ES-I3 (cell line): ENCODE data around the gene PHOX2A.

Experiments
- H3K36me3 ChIP-seq: 2 replicates; pipeline ENCODE4 v1.6.1; 2013; ENCODE audit warnings: mild to moderate bottlenecking, low read length, control low read depth, moderate library complexity; ENCODE audit not compliant: insufficient read depth
- H3K4me1 ChIP-seq: 2 replicates; pipeline ENCODE4 v1.6.1; 2013; ENCODE audit warnings: mild to moderate bottlenecking, control low read depth, low read length; ENCODE audit not compliant: insufficient read depth
- H3K9ac ChIP-seq: 2 replicates; pipeline ENCODE4 v1.6.1; 2013; ENCODE audit warnings: low read depth, mild to moderate bottlenecking, low read length, moderate library complexity
- H3K9me3 ChIP-seq: 2 replicates; pipeline ENCODE4 v1.6.1; 2013; ENCODE audit warnings: mild to moderate bottlenecking, low read length, moderate library complexity; ENCODE audit not compliant: control insufficient read depth, insufficient read depth

PHOX2A gene

DNA sequence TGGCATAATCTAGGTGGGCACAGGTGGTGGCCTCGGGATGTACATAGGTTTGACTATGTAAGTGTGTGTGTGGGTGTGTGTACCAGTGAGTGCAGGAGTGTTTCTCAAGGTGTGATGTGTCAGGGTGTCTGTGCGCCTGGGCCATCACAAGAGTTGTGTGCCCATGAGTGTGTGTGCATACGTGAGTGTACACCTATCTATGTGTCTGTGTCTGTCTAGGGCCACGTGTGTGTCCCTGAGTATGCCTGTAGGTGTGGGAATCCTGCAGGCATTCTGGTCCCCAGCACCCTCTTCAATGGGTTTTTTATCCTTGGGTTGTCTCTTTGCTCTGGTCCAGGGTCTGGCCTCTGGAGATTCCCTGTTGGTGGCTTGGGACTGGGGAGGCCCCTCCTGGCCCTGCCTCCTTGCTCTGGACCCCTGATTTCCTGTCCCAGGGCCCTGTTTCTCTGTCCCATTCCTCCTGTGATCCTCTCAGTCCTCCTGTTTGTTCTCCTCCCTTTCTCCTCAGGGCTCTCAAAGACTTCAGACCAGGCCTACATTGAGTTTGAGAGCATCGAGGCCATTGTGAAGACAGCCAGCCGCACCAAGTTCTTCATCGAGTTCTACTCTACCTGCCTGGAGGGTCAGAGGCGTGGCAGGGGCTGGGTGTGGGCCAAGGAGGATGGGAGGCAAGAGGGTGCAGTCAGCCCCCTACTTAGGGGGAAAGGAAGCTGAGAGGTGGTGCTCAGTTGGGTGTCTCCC, 10.0 kb downstream of the PHOX2A start:
- H3K9ac ChIP-seq, result no peak overlapping the region
- peaks cover 6% of the 10 kb centered on the region; the same call in 1 of the 2 replicates for H3K4me1 ChIP-seq
- H3K9me3 ChIP-seq, result no peaks in the 10 kb centered on the region
- H3K36me3 ChIP-seq, result peaks cover 13% of the 10 kb centered on the region

DNA sequence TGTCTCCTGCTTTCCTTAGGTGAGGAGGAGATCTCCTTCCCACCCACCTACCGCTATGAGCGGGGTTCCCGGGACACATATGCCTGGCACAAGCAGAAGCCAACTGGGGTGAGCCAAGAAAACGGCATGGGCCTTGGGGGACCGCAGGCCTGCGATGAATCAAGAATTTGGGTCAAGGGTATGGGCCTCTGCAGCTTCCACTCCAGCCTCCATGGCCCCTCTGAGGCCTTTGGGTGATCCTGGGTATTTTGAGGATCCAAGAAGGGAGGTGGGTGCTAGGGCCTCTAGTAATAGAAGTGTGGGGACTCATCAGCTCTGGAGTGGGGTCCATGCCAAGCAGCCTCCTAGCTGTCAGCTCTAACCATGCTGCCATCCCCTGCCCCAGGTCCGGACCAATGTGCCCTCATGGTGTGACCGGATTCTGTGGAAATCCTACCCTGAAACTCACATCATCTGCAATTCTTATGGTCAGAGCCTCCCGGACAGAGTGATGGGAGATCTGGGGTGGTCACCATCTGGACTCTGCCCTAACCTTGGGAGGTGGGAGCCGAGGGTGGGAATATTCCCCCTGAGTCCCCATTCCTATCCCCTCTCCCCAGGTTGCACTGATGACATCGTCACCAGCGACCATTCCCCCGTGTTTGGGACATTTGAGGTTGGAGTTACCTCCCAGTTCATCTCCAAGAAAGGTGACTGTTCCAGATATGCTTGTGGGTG, 10.8 kb downstream of the PHOX2A start:
- Histone ChIP-seq H3K9ac (no peak overlapping the region), H3K4me1 (peaks cover 6% of the 10 kb centered on the region; the same call in 1 of the 2 replicates), H3K9me3 (no peaks in the 10 kb centered on the region), H3K36me3 (peaks cover 14% of the 10 kb centered on the region)

- Histone ChIP-seq H3K9me3 (no peaks in the 10 kb centered on the region), H3K4me1 (peaks cover 2% of the 10 kb centered on the region; the same call in 1 of the 2 replicates), H3K9ac (no peak overlapping the region), H3K36me3 (peaks cover 16% of the 10 kb centered on the region)
Observed at GRCh38 chr11:72232260-72233055, 11.5 kb downstream of the PHOX2A start.

DNA sequence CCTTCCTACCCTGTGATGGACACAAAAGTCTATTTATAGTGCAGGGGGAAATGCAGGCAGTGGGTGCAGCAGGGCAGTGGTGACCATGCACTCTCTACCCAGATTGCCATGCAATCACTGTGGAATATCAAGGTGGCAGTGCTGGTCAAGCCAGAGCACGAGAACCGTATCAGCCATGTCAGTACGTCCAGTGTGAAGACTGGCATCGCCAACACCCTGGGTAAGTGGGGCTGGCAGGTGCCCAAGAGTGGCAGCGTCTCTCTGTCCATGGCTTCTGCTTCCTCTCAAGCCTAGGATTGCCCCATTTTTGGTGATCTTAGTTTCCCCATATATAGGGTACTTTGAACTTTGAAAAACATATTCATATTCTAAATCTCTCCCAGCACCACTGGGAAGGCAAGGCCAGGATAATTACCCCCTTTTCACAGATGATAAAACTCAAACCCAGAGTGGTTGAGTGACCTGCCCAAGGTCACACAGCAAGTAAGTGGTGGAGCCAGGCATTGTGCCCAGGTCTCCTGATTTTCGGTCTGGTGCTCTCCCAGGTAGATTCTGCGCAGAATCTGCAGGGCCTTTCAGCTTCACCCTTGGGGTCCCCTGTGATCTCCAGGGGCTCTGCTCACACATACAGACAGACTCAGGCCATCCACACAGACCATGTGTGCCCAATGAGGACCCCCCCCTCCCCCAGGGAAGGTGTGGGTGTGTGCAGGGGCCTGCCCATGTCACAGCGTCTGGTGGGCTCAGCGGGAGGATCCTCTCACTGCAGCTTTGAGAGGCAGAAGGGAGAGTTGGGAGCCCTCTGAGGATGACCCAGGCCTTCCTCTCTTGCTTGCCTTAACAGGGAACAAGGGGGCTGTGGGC, 12.3 kb downstream of the PHOX2A start:
- Histone ChIP-seq H3K36me3 (peaks cover 16% of the 10 kb centered on the region), H3K9me3 (no peaks in the 10 kb centered on the region), H3K9ac (no peak overlapping the region), H3K4me1 (no peaks in the 10 kb centered on the region)

DNA sequence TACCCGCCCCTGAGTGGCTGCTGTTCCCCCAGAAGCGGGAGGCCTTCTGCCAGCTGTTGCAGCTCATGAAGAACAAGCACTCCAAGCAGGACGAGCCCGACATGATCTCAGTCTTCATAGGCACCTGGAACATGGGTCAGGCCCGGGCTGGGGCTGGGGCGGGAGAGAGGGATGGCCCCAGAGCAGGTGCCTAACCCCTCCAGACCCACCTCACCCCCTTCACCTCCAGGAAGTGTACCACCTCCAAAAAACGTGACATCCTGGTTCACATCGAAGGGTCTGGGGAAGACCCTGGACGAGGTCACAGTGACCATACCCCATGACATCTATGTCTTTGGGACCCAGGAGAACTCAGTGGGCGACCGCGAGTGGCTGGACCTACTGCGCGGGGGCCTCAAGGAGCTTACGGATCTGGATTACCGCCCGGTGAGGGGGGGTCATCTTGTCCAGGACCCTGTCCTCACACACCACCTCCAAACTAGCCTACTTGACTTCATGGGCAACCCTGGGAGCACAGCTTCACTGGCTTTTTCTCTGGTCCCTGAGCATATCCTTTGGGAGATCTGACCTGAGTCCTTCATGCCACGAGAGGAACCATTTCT, 13.1 kb downstream of the PHOX2A start:
- no peaks in the 10 kb centered on the region for H3K9me3 ChIP-seq
- H3K4me1 ChIP-seq, result no peaks in the 10 kb centered on the region; the same call in 1 of the 2 replicates
- H3K9ac ChIP-seq, result no peak overlapping the region
- H3K36me3 ChIP-seq, result peaks cover 16% of the 10 kb centered on the region

DNA sequence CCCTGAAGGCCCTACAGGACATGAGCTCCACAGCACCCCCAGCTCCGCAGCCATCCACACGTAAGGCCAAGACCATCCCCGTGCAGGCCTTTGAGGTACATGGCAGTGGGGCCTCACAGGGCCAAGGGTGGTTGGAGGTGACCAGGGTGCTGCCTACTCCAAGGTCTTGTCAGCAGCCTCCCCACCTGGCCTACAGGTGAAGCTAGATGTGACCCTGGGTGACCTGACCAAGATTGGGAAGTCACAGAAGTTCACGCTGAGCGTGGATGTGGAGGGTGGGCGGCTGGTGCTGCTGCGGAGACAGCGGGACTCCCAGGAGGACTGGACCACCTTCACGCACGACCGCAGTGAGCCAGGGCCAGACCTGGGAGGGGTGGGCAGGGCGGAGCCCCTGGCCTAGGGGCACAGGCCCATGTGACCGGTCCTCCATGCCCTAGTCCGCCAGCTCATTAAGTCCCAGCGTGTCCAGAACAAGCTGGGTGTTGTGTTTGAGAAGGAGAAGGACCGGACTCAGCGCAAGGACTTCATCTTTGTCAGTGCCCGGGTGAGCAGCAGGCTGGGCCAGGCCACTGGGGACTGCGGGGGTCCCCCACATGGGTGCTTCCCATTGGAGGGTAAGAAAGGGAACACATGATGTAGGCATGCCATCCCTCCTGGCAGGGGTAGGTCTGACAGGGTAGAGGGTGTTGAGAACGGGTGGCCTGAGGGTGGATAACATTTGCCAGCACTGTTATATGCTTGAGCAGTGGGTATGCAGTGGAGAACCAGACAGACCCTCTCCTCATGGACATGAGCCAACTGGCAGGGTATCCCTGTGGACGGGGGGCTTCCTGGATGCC, 13.8 kb downstream of the PHOX2A start:
- Histone ChIP-seq H3K36me3 (peaks cover 16% of the 10 kb centered on the region), H3K9me3 (no peaks in the 10 kb centered on the region), H3K9ac (no peak overlapping the region), H3K4me1 (no peaks in the 10 kb centered on the region; the same call in 1 of the 2 replicates)

DNA sequence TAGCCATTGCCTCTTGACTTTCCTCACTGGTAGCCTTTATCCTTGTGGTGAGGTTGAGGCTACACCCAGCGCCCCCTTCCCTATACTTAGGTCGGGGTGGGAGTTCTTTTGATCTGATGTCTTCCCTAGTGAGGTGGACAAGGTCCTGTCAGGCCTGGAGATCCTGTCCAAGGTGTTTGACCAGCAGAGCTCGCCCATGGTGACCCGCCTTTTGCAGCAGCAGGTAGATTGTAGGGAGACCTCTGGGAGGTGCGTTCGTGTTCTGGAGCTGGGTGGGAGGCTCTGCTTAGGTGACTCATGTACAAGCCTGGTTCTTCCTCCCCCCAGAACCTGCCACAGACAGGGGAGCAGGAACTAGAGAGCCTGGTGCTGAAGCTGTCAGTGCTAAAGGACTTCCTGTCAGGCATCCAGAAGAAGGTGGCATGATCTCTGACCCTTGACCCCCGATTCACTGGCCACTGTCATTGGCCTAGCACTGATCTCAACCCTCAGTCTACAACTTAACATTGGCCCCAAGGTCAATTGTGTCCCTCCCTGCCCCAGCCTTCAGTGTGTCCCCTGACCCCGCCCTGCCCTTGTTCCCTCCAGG, 14.5 kb downstream of the PHOX2A start:
- Histone ChIP-seq H3K9me3 (no peaks in the 10 kb centered on the region), H3K9ac (no peak overlapping the region), H3K36me3 (peaks cover 16% of the 10 kb centered on the region), H3K4me1 (no peaks in the 10 kb centered on the region; the same call in 1 of the 2 replicates)

- H3K9ac ChIP-seq, result no peak overlapping the region
- H3K36me3 ChIP-seq, result peaks cover 16% of the 10 kb centered on the region
- no peaks in the 10 kb centered on the region for H3K9me3 ChIP-seq
- H3K4me1 ChIP-seq, result no peaks in the 10 kb centered on the region; the same call in 1 of the 2 replicates
Observed at GRCh38 chr11:72228844-72229231, 15.1 kb downstream of the PHOX2A start.

- Histone ChIP-seq H3K4me1 (no peaks in the 10 kb centered on the region; the same call in 1 of the 2 replicates), H3K9ac (no peak overlapping the region), H3K36me3 (peaks cover 16% of the 10 kb centered on the region), H3K9me3 (no peaks in the 10 kb centered on the region)
Observed at GRCh38 chr11:72228229-72228843, 15.6 kb downstream of the PHOX2A start.

- no peak overlapping the region for H3K9ac ChIP-seq
- H3K4me1 ChIP-seq, result peaks cover 2% of the 10 kb centered on the region
- H3K36me3 ChIP-seq, result peaks cover 12% of the 10 kb centered on the region
- no peaks in the 10 kb centered on the region for H3K9me3 ChIP-seq
Observed at GRCh38 chr11:72227316-72228228, 16.4 kb downstream of the PHOX2A start.

DNA sequence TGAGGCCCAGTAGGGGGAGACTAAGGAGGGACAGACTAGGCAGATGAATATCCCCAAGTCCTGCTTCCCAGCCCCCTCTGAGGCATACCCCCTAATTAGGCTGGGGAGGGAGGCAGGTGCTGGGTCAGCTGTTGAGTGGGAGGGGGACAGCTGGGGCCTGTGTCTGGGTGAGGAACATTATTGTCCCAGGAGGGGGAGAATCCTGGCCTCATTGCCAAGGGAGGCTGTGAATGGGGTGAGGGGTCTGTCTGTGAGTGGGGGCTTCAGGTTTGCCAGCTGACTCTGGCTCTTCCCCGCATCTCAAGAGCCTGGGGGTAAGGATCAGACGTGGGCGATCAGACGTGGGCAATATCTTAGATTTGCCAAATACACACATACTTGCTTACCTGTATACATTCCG, 17.3 kb downstream of the PHOX2A start:
- peaks cover 11% of the 10 kb centered on the region for H3K4me1 ChIP-seq
- no peaks in the 10 kb centered on the region for H3K9me3 ChIP-seq
- H3K36me3 ChIP-seq, result peaks cover 11% of the 10 kb centered on the region
- H3K9ac ChIP-seq, result no peak overlapping the region
